ENCODE measurements around the gene MIPOL1.
"Not testable (repeated sequence)": the region's sequence is repeated elsewhere in the genome, so short reads cannot be mapped to it uniquely, and the experiment has no call there.

Gene MIPOL1

GRCh38 chr14:37223947-37224474 is 26.3 kb downstream of the MIPOL1 start:
- DNase-seq = no peak
- Histone ChIP-seq H3K27ac (no peak overlapping the region), H3K36me3 (replicated peaks) (no peaks in the 10 kb centered on the region), H3K27me3 (replicated peaks) (no peaks in the 10 kb centered on the region), H3K4me3 (ENCODE audit: low read depth, low read length) (no peak overlapping the region)
- in situ Hi-C loops (cut with HindIII; ENCODE audit: low pct_ligation_motif_present, low sequenced_read_pairs) = no loop called here
- no peak for TF ChIP-seq CTCF (IDR thresholded peaks at IDR 0.05; ENCODE audit: low read depth, low read length, missing control alignments)

- H3K27me3 ChIP-seq (replicated peaks); H3K4me3 ChIP-seq (ENCODE audit: low read depth, low read length); in situ Hi-C loops (cut with HindIII; ENCODE audit: low pct_ligation_motif_present, low sequenced_read_pairs); H3K36me3 ChIP-seq (replicated peaks); DNase-seq; H3K27ac ChIP-seq: not testable (repeated sequence)
Observed at GRCh38 chr14:37225668-37226067, 27.9 kb downstream of the MIPOL1 start.

- H3K4me3 ChIP-seq (ENCODE audit: low read depth, low read length) = no peak overlapping the region
- DNase-seq = peak; percentile 63
- no peak overlapping the region for H3K27ac ChIP-seq
- no peaks in the 10 kb centered on the region for H3K27me3 ChIP-seq (replicated peaks)
- TF ChIP-seq CTCF (IDR thresholded peaks at IDR 0.05; ENCODE audit: low read depth, low read length, missing control alignments) = peak; percentile 68
- in situ Hi-C loops (cut with HindIII; ENCODE audit: low pct_ligation_motif_present, low sequenced_read_pairs) = no loop called here
- H3K36me3 ChIP-seq (replicated peaks) = no peaks in the 10 kb centered on the region
Observed at GRCh38 chr14:37230551-37231194, 32.9 kb downstream of the MIPOL1 start.

- peak; percentile 65 for TF ChIP-seq CTCF (IDR thresholded peaks at IDR 0.05; ENCODE audit: low read depth, low read length, missing control alignments)
- in situ Hi-C loops (cut with HindIII; ENCODE audit: low pct_ligation_motif_present, low sequenced_read_pairs) = no loop called here
Observed at GRCh38 chr14:37232907-37233481, 35.3 kb downstream of the MIPOL1 start.

GRCh38 chr14:37234222-37234621 is 36.5 kb downstream of the MIPOL1 start:
- in situ Hi-C loops (cut with HindIII; ENCODE audit: low pct_ligation_motif_present, low sequenced_read_pairs) = no loop called here
- H3K4me3 ChIP-seq (ENCODE audit: low read depth, low read length) = no peak overlapping the region
- no peaks in the 10 kb centered on the region for H3K27me3 ChIP-seq (replicated peaks)
- no peak overlapping the region for H3K27ac ChIP-seq
- no peak for TF ChIP-seq CTCF (IDR thresholded peaks at IDR 0.05; ENCODE audit: low read depth, low read length, missing control alignments)
- no peak for DNase-seq
- H3K36me3 ChIP-seq (replicated peaks) = no peaks in the 10 kb centered on the region

More at GRCh38 chr14:37232907-37233481, 35.3 kb downstream of the MIPOL1 start:
- Histone ChIP-seq H3K4me3 (ENCODE audit: low read depth, low read length) (no peak overlapping the region), H3K36me3 (replicated peaks) (no peaks in the 10 kb centered on the region), H3K27me3 (replicated peaks) (no peaks in the 10 kb centered on the region), H3K27ac (no peak overlapping the region)
- DNase-seq = peak; percentile 56

- H3K27ac ChIP-seq; H3K27me3 ChIP-seq (replicated peaks); H3K4me3 ChIP-seq (ENCODE audit: low read depth, low read length); in situ Hi-C loops (cut with HindIII; ENCODE audit: low pct_ligation_motif_present, low sequenced_read_pairs); H3K36me3 ChIP-seq (replicated peaks): not testable (repeated sequence)
- peak; percentile 75 for DNase-seq
Observed at GRCh38 chr14:37236044-37236443, 38.3 kb downstream of the MIPOL1 start.
